HG02759 (cell line): ENCODE results near the gene TDP2.

Source experiments
- ATAC-seq: cut with Tn5 transposase; IDR thresholded peaks from one replicate; pipeline ENCODE4 v1.9.1; 2021; ENCODE audit warnings: mild to moderate bottlenecking, moderate library complexity; ENCODE audit not compliant: unreplicated experiment

TDP2 gene, protein sequence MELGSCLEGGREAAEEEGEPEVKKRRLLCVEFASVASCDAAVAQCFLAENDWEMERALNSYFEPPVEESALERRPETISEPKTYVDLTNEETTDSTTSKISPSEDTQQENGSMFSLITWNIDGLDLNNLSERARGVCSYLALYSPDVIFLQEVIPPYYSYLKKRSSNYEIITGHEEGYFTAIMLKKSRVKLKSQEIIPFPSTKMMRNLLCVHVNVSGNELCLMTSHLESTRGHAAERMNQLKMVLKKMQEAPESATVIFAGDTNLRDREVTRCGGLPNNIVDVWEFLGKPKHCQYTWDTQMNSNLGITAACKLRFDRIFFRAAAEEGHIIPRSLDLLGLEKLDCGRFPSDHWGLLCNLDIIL

GRCh38 chr6:24666641-24667377 is at the start of gene TDP2, which contains the start of gene ACOT13:
TDP2 (minus strand) TSS chr6:24666899; CDS start chr6:24666862, 37 bp downstream.
ACOT13 (plus strand) TSS chr6:24667077; CDS start chr6:24667264, 187 bp downstream.
- ATAC-seq, result peak; percentile 96

DNA sequence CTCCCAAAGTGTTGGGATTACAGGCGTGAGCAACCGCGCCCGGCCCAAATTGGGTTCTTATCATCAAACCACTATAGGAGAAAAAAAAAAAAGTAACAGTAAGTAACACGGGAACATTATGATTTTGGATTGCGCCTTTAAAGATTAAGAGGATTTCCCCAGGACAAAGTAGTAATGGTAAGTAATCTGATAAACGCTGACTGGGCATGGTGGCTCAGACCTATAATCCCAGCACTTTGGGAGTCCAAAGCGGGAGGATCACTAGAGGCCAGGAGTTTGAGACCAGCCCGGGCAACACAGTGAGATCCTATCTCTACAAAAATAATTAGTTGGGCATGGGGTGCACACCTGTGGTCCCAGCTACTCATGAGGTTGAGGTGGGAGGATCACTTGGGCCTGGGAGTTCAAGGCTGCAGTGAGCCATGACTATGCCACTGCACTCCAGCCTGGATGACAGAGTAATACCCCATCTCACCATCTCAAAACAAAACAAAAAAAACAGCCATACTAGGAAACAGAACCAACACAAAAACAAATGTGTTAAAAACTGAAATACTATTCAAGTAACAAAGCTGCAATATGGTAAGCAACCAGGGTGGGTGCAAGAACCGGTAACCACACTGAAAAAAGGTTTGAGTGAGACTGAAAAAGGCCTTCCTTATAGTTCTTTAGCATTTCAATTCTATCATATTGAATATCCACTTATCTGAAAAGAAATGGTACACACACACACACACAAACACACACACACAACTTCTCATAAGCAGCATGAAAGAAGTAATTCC is 44.0 kb upstream of the TDP2 start:
- no peak for ATAC-seq

DNA sequence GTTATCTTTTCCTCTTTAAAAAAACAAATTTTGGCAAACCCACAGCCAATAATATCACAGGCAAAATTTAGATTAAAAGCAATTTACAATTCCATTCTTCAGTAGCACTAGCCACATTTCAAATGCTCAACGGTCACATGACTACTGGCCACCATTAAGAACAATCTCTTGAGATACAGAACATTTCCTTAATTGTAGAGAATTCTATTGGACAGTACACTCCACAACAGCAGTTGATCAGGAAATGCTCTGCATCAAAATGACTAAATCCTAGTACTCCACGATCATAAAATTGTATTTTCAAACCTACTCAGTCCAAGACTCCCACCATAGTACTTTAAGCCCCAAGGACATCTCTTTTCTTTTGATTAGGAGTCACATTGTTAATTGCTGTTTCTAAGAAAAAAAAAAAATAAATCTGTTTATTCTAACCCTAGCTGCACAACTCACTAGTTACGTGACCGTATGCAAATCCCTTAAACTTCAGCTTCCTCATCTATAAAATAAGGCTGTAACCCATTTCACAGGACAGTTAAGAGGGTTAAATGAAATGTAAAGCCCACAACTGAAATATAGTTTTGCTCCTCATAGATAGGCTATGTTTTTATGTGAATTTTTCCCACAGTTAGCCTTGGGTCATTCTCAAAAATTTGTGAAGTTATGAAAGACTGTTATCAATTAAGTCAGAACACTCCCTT is 42.5 kb upstream of the TDP2 start:
- no peak for ATAC-seq

- no peak for ATAC-seq
Observed at GRCh38 chr6:24708612-24709011, 41.9 kb upstream of the TDP2 start.

DNA sequence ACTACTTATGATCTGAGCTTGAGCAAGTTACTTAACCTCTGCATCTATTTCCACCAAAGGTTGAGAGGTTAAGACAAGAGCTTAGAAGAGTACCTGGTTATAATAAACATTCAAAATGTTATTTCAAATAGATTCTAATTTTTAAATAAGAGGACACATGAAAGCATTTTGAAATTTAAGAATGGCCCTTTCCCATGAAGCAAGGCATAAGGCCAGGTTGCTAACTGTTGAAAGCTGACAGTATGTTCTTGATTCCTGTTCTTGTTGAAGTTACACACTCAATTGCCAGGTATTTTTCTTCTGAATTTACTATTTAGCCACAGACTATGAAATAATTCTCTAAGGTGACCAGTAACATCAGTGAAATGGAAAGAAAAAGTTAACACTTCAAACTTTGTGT is 37.8 kb upstream of the TDP2 start:
- no peak for ATAC-seq

DNA sequence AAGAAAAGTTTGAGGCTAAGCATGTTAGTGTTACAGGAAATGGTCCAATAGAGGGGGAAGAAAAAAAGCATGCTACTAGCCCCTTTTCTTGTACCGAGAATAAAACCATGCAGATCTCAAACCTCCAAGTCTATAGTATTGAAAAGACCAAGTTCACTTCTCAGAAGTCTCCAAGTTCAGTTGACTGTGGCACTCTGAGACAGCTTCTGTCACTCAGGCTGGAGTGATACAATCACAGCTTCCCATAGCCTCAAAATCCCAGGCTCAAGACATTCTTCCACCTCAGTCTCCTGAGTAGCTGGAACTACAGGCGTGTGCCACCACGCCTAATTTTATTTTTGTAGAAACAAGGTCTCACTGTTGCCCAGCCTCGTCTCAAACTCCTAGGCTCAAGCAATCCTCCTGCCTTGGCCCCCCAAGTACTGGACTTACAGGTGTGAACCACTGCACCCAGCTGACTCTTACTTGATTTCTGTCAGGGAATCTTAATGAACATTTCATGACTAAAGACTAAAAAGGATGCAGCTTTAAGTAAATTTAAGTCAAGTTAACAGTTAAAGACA is 36.1 kb upstream of the TDP2 start:
- no peak for ATAC-seq

GRCh38 chr6:24699521-24700359 is 33.0 kb upstream of the TDP2 start:
- ATAC-seq, result no peak

DNA sequence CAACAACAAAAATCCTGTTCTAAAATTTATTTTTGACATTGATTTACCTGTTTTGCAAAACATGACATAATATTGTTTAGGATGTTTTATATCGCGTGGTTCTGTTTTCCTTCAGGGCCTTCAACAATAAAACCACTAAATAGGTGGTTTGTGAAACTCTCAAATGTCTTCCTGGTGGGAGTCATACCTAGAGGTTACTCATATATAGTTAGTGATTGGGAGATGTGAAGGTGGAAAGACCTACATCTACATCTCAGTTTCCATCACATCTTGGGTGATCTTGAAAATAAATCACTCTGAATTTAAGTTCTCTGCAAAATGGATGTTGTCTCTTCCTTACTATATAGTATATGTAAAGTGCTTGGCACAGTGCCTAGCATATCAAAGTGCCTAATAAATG is 29.4 kb upstream of the TDP2 start:
- no peak for ATAC-seq

- ATAC-seq, result peak; percentile 57
Observed at GRCh38 chr6:24695635-24696034, 28.9 kb upstream of the TDP2 start.

- no peak for ATAC-seq
Observed at GRCh38 chr6:24694198-24694597, 27.5 kb upstream of the TDP2 start.

- no peak for ATAC-seq
Observed at GRCh38 chr6:24692848-24693592, 26.3 kb upstream of the TDP2 start.

DNA sequence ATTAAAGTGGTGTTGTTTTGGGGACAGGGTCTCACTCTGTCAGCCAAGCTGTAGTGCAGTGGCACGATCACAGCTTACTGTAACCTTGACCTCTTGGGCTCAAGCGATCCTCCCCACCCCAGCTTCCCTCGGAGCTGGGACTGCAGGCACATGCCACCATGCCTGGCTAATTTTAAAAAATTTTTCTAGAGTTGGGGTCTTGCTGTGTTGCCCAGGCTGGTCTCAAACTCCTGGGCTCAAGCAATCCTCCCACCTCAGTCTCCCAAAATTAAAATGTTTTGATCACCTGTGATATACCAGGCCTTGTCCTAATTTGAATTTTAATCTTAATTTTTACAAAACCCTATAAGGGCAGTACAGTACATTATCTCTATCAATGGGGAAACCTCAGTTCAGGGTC is 25.7 kb upstream of the TDP2 start:
- ATAC-seq, result no peak

DNA sequence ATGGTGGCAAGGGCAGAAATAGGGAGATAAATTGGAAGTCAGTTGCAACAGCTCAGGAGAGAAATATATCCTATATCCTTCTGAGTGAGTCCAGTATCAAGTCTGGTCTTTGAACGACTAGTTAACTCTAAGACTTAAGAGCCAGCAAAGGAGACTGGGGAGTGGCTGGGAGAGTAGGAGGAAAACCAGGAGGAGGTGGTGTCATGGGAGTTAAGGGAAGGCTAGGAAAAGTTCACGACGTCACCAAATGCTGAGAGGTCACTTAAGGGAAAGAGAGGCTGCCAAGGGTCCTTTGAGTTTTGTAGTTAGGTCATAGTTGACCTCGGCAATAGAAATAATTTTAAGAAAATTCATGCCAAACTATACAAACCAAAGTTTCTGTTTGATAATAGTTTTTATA is 25.3 kb upstream of the TDP2 start:
- ATAC-seq, result no peak

DNA sequence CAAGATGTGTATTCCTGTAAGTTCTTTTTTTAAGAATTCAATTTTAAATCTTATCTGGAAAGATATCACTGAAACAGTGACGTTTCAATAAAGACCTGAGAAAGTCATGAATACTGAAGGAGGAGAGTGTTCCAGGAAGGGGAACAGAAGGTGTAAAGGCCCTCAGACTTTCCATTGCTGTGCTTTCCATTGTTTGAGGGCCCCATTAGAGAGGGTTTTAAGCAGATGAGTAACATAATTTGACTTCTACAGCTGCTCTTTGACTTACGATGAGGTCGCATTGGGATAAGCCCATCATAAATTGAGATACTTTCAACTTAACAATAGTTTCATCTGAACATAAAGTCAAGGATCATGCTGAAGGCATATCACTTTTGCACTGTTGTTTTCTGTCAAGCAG is 24.9 kb upstream of the TDP2 start:
- no peak for ATAC-seq

GRCh38 chr6:24690593-24690992 is 23.9 kb upstream of the TDP2 start:
- ATAC-seq, result no peak

GRCh38 chr6:24689964-24690363 is 23.3 kb upstream of the TDP2 start:
- ATAC-seq, result no peak

DNA sequence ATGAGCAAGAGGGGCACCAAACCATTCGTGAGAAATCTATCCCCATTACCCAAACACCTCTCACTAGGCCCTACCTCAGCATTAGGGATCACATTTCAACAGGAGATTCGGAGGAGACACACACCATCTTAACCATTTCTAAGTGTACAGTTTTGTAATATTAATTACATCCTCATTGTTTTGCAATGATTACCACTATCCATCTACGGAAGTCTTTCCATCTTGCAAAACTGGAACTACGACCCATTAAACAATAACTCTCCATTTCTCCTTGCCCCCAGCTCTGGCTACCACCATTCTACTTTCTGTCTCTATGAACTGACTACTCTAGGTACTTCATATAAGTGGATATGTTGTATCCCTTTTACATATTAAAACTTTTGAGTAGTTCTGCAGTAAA is 20.2 kb upstream of the TDP2 start:
- ATAC-seq, result no peak

- ATAC-seq, result no peak
Observed at GRCh38 chr6:24686408-24686807, 19.7 kb upstream of the TDP2 start.
